GM12878 (cell line): Measurements from ENCODE around the gene MAP4. TPM values are rescaled to one million over a fixed set of nuclear protein-coding genes. Genes with fewer than 3 reads are reported as not detected.

ENCODE experiments used
- ATAC-seq: fragments of 200-7000 bp; cut with Tn5 transposase; 3 replicates; pipeline ENCODE4 v1.9.1; 2020; ENCODE audit warnings: mild to moderate bottlenecking, moderate library complexity
- BruUV-seq: library from RNA; stranded (reverse); fragments of 400-500 nt; replicated peaks from 2 replicates; lab custom pipeline; 2021; lab: Mats Ljungman, UMichigan
- CTCF ChIA-PET: fragments of 300-600 bp; sonication (Branson Sonifier 250); formaldehyde crosslinking; extraction: SDS; loops from one replicate; lab custom pipeline; 2021; ENCODE audit warnings: inconsistent platforms; lab: Yijun Ruan, JAX
- POLR2A ChIA-PET: fragments of 350-600 bp; formaldehyde crosslinking; extraction: SDS; loops from one replicate; lab custom pipeline; 2021; ENCODE audit warnings: inconsistent platforms; lab: Charles Lee
- RAD21 ChIA-PET: fragments of 300-600 bp; sonication (Branson Sonifier 250); formaldehyde crosslinking; loops from one replicate; lab custom pipeline; 2023; ENCODE audit warnings: antibody characterized with exemption; ENCODE audit not compliant: unreplicated experiment; lab: Charles Lee
- SMC1A ChIA-PET: fragments of 300-600 bp; sonication (Branson Sonifier 250); formaldehyde crosslinking; loops from one replicate; lab custom pipeline; 2023; ENCODE audit not compliant: unreplicated experiment, uncharacterized antibody; lab: Charles Lee
- DNase-seq: peaks from one replicate; pipeline ENCODE4 v3.0.0-alpha.2; 2011; ENCODE audit warnings: low read depth, low spot score
- FAIRE-seq: peaks from 3 replicates; lab custom pipeline; 2011; peaks lifted over from hg19 to GRCh38; lab: Jason Lieb, UNC
- H2AFZ ChIP-seq: 2 replicates; pipeline ENCODE4 v1.6.0; 2011; ENCODE audit warnings: low read depth, low read length, control low read depth; ENCODE audit not compliant: control insufficient read depth
- H3K27ac ChIP-seq: 2 replicates; pipeline ENCODE4 v1.5.1; 2011; ENCODE audit warnings: control low read depth; ENCODE audit not compliant: control insufficient read depth, insufficient read depth
- H3K27me3 ChIP-seq, 2 experiments: replicated peaks in 1 of 2; 2 replicates each; pipeline versions ENCODE4 v1.6.0 to v1.6.1; 2011; ENCODE audit warnings: low read length in 1 of 2; ENCODE audit not compliant: control insufficient read depth in 2 of 2, insufficient read depth in 2 of 2
- H3K36me3 ChIP-seq, 2 experiments: 2 replicates each; pipeline ENCODE4 v1.5.1; 2011; ENCODE audit warnings: low read length in 1 of 2; ENCODE audit not compliant: control insufficient read depth in 2 of 2, insufficient read depth in 2 of 2
- H3K4me1 ChIP-seq: 2 replicates; pipeline ENCODE4 v1.6.1; 2011; ENCODE audit warnings: mild to moderate bottlenecking, low read length, moderate library complexity, mixed read lengths; ENCODE audit not compliant: control insufficient read depth, insufficient read depth
- H3K4me2 ChIP-seq: 2 replicates; pipeline ENCODE4 v1.6.0; 2011; ENCODE audit warnings: control low read depth; ENCODE audit not compliant: control insufficient read depth, insufficient read depth
- H3K4me3 ChIP-seq: fragments of 200-600 bp; sonication (generic); 2 replicates; pipeline ENCODE4 v1.5.1; 2016
- H3K79me2 ChIP-seq: 2 replicates; pipeline ENCODE4 v1.6.0; 2011; ENCODE audit warnings: low read length; ENCODE audit not compliant: control insufficient read depth, insufficient read depth
- H3K9ac ChIP-seq: 2 replicates; pipeline ENCODE4 v1.8.0; 2011; ENCODE audit warnings: low read length, control low read depth, mixed read lengths; ENCODE audit not compliant: control insufficient read depth, insufficient read depth
- H3K9me3 ChIP-seq: replicated peaks from 3 replicates; pipeline ENCODE4 v1.5.1; 2011; ENCODE audit warnings: mild to moderate bottlenecking, low read length; ENCODE audit not compliant: control insufficient read depth, insufficient read depth
- H4K20me1 ChIP-seq: 2 replicates; pipeline ENCODE4 v1.6.0; 2011; ENCODE audit not compliant: control insufficient read depth, insufficient read depth
- CREM ChIP-seq: IDR thresholded peaks from 2 replicates; pipeline ENCODE4 v1.6.1; 2014; ENCODE audit warnings: antibody characterized with exemption, low read depth
- MTA3 ChIP-seq: IDR thresholded peaks from 2 replicates; pipeline ENCODE4 v1.6.1; 2012; ENCODE audit warnings: low read length, inconsistent platforms, borderline replicate concordance
- POLR2AphosphoS5 ChIP-seq: IDR thresholded peaks from 2 replicates; pipeline ENCODE4 v1.6.1; 2011; ENCODE audit warnings: mild to moderate bottlenecking, low read length, inconsistent platforms
- SREBF2 ChIP-seq: IDR thresholded peaks from 2 replicates; pipeline ENCODE4 v1.6.1; 2012; ENCODE audit warnings: mild to moderate bottlenecking, low read length
- TCF7 ChIP-seq: IDR thresholded peaks from 2 replicates; pipeline ENCODE4 v1.6.1; 2014; ENCODE audit warnings: antibody characterized with exemption, borderline replicate concordance
- ZNF217 ChIP-seq: fragments of 450-650 bp; IDR thresholded peaks from 2 replicates; pipeline ENCODE4 v1.6.1; 2017; ENCODE audit warnings: antibody characterized with exemption, mild to moderate bottlenecking
- WGBS: methylation state at CpG from one replicate; pipeline ENCODE4 v1.1.6; 2016; ENCODE audit warnings: low lambda C conversion rate; ENCODE audit not compliant: insufficient replicate concordance, insufficient coverage; ENCODE audit errors: missing lambda C conversion rate; 5-methylcytosine and 5-hydroxymethylcytosine counted together
- in situ Hi-C: fragments of 300-500 bp; cut with MboI; formaldehyde crosslinking; loops from 9 replicates; pipeline ENCODE4 v1.14.3; 2018; ENCODE audit warnings: mixed read lengths
- intact Hi-C: fragments of 100-400 bp; cut with micrococcal nuclease; formaldehyde crosslinking; loops from one replicate; pipeline ENCODE4 v1.14.2; 2022; ENCODE audit not compliant: unreplicated experiment
- polyA plus RNA-seq, 11 experiments: library from polyadenylated mRNA; depleted of rRNA in 4 of 11; unstranded in 6 of 11; stranded (reverse) in 5 of 11; fragments of >200 nt; fragmentation: Nextera tagmentation in 4 of 11; fragmentation: Illumina TruSeq in 1 of 11; extraction: Ambion mirVana in 4 of 11; extraction: Trizol in 1 of 11; gene quantifications; 1 replicate in 1 of 11; 2 replicates in 10 of 11; pipeline versions ENCODE4 v1.2.1 to v1.2.3, GENCODE V29; 2011 to 2016; ENCODE audit warnings: inconsistent platforms in 2 of 11, missing spikeins in 2 of 11, low read depth in 1 of 11
- total RNA-seq, 4 experiments: library from RNA; depleted of rRNA in 3 of 4; stranded (reverse); fragments of >200 nt in 3 of 4; fragmentation: Illumina TruSeq in 1 of 4; extraction: Trizol in 1 of 4; gene quantifications; 2 replicates each; pipeline versions ENCODE4 v1.2.1 to v1.2.3, GENCODE V29; 2013 to 2021
- TF ChIP-seq, protein P1 (sequence below): fragments of 450-650 bp; IDR thresholded peaks from 2 replicates; pipeline ENCODE4 v1.6.1; 2017; ENCODE audit warnings: mild to moderate bottlenecking, moderate library complexity

MAP4 gene
- total and polyA plus RNA-seq, 10 of the 15 experiments (the other 5 are each of a cell fraction or from before 2014, with no cell fraction given), result 22.2 to 145 (median 47.2) TPM

GRCh38 chr3:47870702-47871260 is 145.4 kb downstream of the MAP4 start:
- SMC1A ChIA-PET, result no interaction called here
- 92% methylated on average over 12 of the region's 12 CpGs for WGBS
- H3K27ac ChIP-seq, result no peak overlapping the region
- CTCF ChIA-PET, result no interaction called here
- no peaks in the 10 kb centered on the region for H3K4me1 ChIP-seq
- POLR2A ChIA-PET, result no interaction called here
- ATAC-seq (no peak), FAIRE-seq (no peak), DNase-seq (no peak)
- no peaks in the 10 kb centered on the region for H3K27me3 ChIP-seq
- RAD21 ChIA-PET, result no interaction called here
- no TSS peak for BruUV-seq
- H3K36me3 ChIP-seq, result peaks cover 26 to 36% of the 10 kb centered on the region in 2 experiments
- no peak overlapping the region for H3K4me2 ChIP-seq
- H3K9ac ChIP-seq, result no peak overlapping the region
- H2AFZ ChIP-seq, result no peak overlapping the region
- intact Hi-C loops, result no loop called here
- no peaks in the 10 kb centered on the region for H3K9me3 ChIP-seq
- TF ChIP-seq CREM, result no peak
- no peaks in the 10 kb centered on the region for H3K79me2 ChIP-seq
- in situ Hi-C loops, result no loop called here
- no peak overlapping the region for H3K4me3 ChIP-seq
- no peaks in the 10 kb centered on the region for H4K20me1 ChIP-seq

DNA sequence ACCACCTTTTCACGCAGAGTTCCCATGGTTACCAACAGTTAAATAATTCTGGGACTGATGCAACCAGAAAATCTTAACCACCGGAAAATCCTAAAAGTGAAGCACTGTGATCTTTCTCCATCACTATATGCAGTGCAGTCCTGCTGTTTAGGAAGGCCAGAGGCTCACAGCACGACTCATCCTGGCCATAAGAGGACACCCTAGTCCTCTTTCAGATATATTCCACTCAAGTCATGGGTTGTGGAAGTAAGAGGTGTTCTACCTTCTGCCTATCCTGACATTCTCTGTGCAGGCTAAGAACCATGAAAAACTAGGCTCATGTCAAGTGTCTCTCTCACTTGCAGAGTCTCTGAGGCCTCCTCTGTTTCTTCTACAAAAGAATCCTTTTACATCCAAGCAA is 146.1 kb downstream of the MAP4 start:
- intact Hi-C loops, result no loop called here
- Histone ChIP-seq H3K27ac (no peak overlapping the region), H2AFZ (no peak overlapping the region), H3K9me3 (no peaks in the 10 kb centered on the region)
- 97% methylated on average over 3 of the region's 3 CpGs for WGBS
- POLR2A ChIA-PET, result no interaction called here
- TF ChIP-seq MTA3 (no peak), POLR2AphosphoS5 (no peak), SREBF2 (no peak), ZNF217 (no peak), TCF7 (no peak)
- TF ChIP-seq, protein P1, sequence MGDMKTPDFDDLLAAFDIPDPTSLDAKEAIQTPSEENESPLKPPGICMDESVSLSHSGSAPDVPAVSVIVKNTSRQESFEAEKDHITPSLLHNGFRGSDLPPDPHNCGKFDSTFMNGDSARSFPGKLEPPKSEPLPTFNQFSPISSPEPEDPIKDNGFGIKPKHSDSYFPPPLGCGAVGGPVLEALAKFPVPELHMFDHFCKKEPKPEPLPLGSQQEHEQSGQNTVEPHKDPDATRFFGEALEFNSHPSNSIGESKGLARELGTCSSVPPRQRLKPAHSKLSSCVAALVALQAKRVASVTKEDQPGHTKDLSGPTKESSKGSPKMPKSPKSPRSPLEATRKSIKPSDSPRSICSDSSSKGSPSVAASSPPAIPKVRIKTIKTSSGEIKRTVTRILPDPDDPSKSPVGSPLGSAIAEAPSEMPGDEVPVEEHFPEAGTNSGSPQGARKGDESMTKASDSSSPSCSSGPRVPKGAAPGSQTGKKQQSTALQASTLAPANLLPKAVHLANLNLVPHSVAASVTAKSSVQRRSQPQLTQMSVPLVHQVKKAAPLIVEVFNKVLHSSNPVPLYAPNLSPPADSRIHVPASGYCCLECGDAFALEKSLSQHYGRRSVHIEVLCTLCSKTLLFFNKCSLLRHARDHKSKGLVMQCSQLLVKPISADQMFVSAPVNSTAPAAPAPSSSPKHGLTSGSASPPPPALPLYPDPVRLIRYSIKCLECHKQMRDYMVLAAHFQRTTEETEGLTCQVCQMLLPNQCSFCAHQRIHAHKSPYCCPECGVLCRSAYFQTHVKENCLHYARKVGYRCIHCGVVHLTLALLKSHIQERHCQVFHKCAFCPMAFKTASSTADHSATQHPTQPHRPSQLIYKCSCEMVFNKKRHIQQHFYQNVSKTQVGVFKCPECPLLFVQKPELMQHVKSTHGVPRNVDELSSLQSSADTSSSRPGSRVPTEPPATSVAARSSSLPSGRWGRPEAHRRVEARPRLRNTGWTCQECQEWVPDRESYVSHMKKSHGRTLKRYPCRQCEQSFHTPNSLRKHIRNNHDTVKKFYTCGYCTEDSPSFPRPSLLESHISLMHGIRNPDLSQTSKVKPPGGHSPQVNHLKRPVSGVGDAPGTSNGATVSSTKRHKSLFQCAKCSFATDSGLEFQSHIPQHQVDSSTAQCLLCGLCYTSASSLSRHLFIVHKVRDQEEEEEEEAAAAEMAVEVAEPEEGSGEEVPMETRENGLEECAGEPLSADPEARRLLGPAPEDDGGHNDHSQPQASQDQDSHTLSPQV, result no peak
- TF ChIP-seq, all 136 proteins: peak for 0
- no TSS peak for BruUV-seq
- no peak overlapping the region for H3K4me3 ChIP-seq
- CTCF ChIA-PET, result interaction anchor here (1.1 kb wide), 1 partner anchor 281 kb away, joined by 3 read pairs; no protein-coding TSS in a partner anchor
- in situ Hi-C loops, result no loop called here
- SMC1A ChIA-PET, result no interaction called here
- ATAC-seq (no peak), DNase-seq (no peak), FAIRE-seq (no peak)
- H3K9ac ChIP-seq, result no peak overlapping the region
- H3K36me3 ChIP-seq, result peaks cover 28 to 42% of the 10 kb centered on the region in 2 experiments
- no peaks in the 10 kb centered on the region for H4K20me1 ChIP-seq
- H3K79me2 ChIP-seq, result no peaks in the 10 kb centered on the region
- no peaks in the 10 kb centered on the region for H3K27me3 ChIP-seq
- no peak overlapping the region for H3K4me2 ChIP-seq
- H3K4me1 ChIP-seq, result no peaks in the 10 kb centered on the region
- RAD21 ChIA-PET, result no interaction called here
